ENCODE data around the gene SDHAF3.

DNA sequence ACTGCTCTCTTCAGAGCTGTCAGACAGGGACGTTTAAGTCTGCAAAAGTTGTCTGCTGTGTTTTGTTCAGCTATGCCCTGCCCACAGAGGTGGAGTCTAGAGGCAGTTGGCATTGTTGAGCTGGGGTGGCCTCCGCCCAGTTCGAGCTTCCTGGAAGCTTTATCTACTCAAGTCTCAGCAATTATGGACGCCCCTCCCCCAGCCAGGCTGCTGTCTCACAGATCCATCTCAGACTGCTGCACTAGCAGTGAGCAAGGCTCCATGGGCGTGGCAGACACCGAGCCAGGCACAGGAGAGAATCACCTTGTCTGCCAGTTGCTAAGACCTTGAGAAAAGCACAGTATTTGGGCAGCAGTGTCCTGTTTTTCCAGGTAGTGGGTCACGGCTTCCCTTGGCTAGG is 98.1 kb downstream of the SDHAF3 start:
- TF ChIP-seq, protein P1, sequence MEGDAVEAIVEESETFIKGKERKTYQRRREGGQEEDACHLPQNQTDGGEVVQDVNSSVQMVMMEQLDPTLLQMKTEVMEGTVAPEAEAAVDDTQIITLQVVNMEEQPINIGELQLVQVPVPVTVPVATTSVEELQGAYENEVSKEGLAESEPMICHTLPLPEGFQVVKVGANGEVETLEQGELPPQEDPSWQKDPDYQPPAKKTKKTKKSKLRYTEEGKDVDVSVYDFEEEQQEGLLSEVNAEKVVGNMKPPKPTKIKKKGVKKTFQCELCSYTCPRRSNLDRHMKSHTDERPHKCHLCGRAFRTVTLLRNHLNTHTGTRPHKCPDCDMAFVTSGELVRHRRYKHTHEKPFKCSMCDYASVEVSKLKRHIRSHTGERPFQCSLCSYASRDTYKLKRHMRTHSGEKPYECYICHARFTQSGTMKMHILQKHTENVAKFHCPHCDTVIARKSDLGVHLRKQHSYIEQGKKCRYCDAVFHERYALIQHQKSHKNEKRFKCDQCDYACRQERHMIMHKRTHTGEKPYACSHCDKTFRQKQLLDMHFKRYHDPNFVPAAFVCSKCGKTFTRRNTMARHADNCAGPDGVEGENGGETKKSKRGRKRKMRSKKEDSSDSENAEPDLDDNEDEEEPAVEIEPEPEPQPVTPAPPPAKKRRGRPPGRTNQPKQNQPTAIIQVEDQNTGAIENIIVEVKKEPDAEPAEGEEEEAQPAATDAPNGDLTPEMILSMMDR (IDR thresholded peaks at IDR 0.05 in 2 of 3, conservative IDR thresholded peaks at IDR 0.05 in 1 of 3; ENCODE audit: control insufficient read depth in 2 of 3, extremely low read depth in 1 of 3, insufficient read depth in 1 of 3, low read depth in 3 of 3, low read length in 3 of 3), result no peak
- TF ChIP-seq SPI1 (IDR thresholded peaks at IDR 0.05; ENCODE audit: borderline replicate concordance, insufficient read depth, low read depth, low read length), result no peak
- TF ChIP-seq, protein P2, sequence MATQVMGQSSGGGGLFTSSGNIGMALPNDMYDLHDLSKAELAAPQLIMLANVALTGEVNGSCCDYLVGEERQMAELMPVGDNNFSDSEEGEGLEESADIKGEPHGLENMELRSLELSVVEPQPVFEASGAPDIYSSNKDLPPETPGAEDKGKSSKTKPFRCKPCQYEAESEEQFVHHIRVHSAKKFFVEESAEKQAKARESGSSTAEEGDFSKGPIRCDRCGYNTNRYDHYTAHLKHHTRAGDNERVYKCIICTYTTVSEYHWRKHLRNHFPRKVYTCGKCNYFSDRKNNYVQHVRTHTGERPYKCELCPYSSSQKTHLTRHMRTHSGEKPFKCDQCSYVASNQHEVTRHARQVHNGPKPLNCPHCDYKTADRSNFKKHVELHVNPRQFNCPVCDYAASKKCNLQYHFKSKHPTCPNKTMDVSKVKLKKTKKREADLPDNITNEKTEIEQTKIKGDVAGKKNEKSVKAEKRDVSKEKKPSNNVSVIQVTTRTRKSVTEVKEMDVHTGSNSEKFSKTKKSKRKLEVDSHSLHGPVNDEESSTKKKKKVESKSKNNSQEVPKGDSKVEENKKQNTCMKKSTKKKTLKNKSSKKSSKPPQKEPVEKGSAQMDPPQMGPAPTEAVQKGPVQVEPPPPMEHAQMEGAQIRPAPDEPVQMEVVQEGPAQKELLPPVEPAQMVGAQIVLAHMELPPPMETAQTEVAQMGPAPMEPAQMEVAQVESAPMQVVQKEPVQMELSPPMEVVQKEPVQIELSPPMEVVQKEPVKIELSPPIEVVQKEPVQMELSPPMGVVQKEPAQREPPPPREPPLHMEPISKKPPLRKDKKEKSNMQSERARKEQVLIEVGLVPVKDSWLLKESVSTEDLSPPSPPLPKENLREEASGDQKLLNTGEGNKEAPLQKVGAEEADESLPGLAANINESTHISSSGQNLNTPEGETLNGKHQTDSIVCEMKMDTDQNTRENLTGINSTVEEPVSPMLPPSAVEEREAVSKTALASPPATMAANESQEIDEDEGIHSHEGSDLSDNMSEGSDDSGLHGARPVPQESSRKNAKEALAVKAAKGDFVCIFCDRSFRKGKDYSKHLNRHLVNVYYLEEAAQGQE (IDR thresholded peaks at IDR 0.05; ENCODE audit: low read depth, low read length), result no peak
- TF ChIP-seq POLR2AphosphoS5 (IDR thresholded peaks at IDR 0.05; ENCODE audit: low read length), result no peak

Measured in GM12878 (cell line).